CD8-positive, alpha-beta memory T cell (primary cell): ENCODE data around the gene MPPED2. TPM values are rescaled to one million over a fixed set of nuclear protein-coding genes. Genes with fewer than 3 reads are reported as not detected.

Experiments used
- CTCF ChIA-PET: fragments of 350-600 bp; sonication (Branson Sonifier 250); formaldehyde crosslinking; loops from one replicate; lab custom pipeline; 2021; ENCODE audit warnings: antibody characterized with exemption; lab: Charles Lee
- POLR2A ChIA-PET: fragments of 350-600 bp; sonication (Branson Sonifier 250); formaldehyde crosslinking; loops from one replicate; lab custom pipeline; 2021; ENCODE audit warnings: antibody characterized with exemption; lab: Charles Lee
- DNase-seq, 5 donors: peaks; one replicate each; pipeline versions ENCODE4 v3.0.0 to v3.0.0-alpha.2; 2020 to 2022; ENCODE audit warnings: mixed read lengths in 1 of 5
- H3K27ac ChIP-seq: one replicate; pipeline ENCODE4 v1.7.0; 2013; ENCODE audit warnings: low read depth, mild to moderate bottlenecking, low read length, moderate library complexity
- H3K27me3 ChIP-seq: 2 replicates; pipeline ENCODE4 v1.7.0; 2013; ENCODE audit warnings: low read length, mild to moderate bottlenecking; ENCODE audit not compliant: insufficient read depth, poor library complexity, severe bottlenecking
- H3K36me3 ChIP-seq: 2 replicates; pipeline ENCODE4 v1.7.0; 2013; ENCODE audit warnings: mild to moderate bottlenecking, low read length, moderate library complexity; ENCODE audit not compliant: insufficient read depth
- H3K4me1 ChIP-seq: 2 replicates; pipeline ENCODE4 v1.7.0; 2013; ENCODE audit warnings: mild to moderate bottlenecking, low read length, moderate library complexity; ENCODE audit not compliant: insufficient read depth
- H3K4me3 ChIP-seq: 2 replicates; pipeline ENCODE4 v1.7.0; 2013; ENCODE audit warnings: mild to moderate bottlenecking, low read length
- H3K9me3 ChIP-seq: 2 replicates; pipeline ENCODE4 v1.7.0; 2013; ENCODE audit warnings: mild to moderate bottlenecking, low read length
- H3K27ac Mint-ChIP-seq, 8 donors: one replicate each; pipeline ENCODE4 v1.8.0; 2020 to 2021; ENCODE audit warnings: mixed read lengths in 8 of 8, mild to moderate bottlenecking in 6 of 8, inconsistent platforms in 3 of 8, moderate library complexity in 3 of 8
- H3K27me3 Mint-ChIP-seq, 2 donors: one replicate each; pipeline ENCODE4 v1.8.0; 2020 to 2021; ENCODE audit warnings: mixed read lengths in 2 of 2, mild to moderate bottlenecking in 1 of 2, moderate library complexity in 1 of 2
- H3K36me3 Mint-ChIP-seq, 3 donors: one replicate each; pipeline ENCODE4 v1.8.0; 2020 to 2021; ENCODE audit warnings: mixed read lengths in 3 of 3, inconsistent platforms in 1 of 3, mild to moderate bottlenecking in 1 of 3
- H3K4me1 Mint-ChIP-seq, 3 donors: one replicate each; pipeline ENCODE4 v1.8.0; 2020 to 2021; ENCODE audit warnings: mixed read lengths in 3 of 3, inconsistent platforms in 1 of 3, mild to moderate bottlenecking in 1 of 3
- H3K4me3 Mint-ChIP-seq, 7 donors: one replicate each; pipeline ENCODE4 v1.8.0; 2020 to 2021; ENCODE audit warnings: mixed read lengths in 7 of 7, mild to moderate bottlenecking in 6 of 7, moderate library complexity in 4 of 7, inconsistent platforms in 2 of 7
- H3K9me3 Mint-ChIP-seq, 5 donors: one replicate each; pipeline ENCODE4 v1.8.0; 2020 to 2022; ENCODE audit warnings: mixed read lengths in 5 of 5, mild to moderate bottlenecking in 3 of 5, moderate library complexity in 2 of 5, inconsistent platforms in 1 of 5
- polyA plus RNA-seq: library from polyadenylated mRNA; unstranded; fragments of 300-500 nt; fragmentation: Illumina TruSeq; gene quantifications from one replicate; pipeline ENCODE4 v1.2.3, GENCODE V29; 2021
- total RNA-seq, 2 experiments: library from RNA; stranded (reverse); gene quantifications; one replicate each; pipeline ENCODE4 v1.2.3, GENCODE V29; 2021

MPPED2 gene
- total and polyA plus RNA-seq, 3 experiments from 2014 or later, result 1.1 TPM; not detected in 2

GRCh38 chr11:30453705-30454104 lies 132.4 kb downstream of the MPPED2 start:
- H3K9me3 ChIP-seq, result no peaks in the 10 kb centered on the region
- peaks cover 3 to 16% of the 10 kb centered on the region in 2 donors for H3K27me3 Mint-ChIP-seq

GRCh38 chr11:30452842-30453241 lies 133.3 kb downstream of the MPPED2 start:
- H3K4me1 ChIP-seq, result no peaks in the 10 kb centered on the region
- no peaks in the 10 kb centered on the region for H3K36me3 ChIP-seq
- Mint-ChIP-seq H3K9me3 (peaks cover 0 to 3% (median 0%) of the 10 kb centered on the region in 5 donors), H3K4me3 (no peak overlapping the region), H3K27ac (no peak overlapping the region), H3K36me3 (no peaks in the 10 kb centered on the region), H3K4me1 (no peaks in the 10 kb centered on the region), H3K27me3 (peaks cover 3 to 16% of the 10 kb centered on the region in 2 donors)
- CTCF ChIA-PET, result no interaction called here
- H3K9me3 ChIP-seq, result no peaks in the 10 kb centered on the region
- no peak overlapping the region for H3K4me3 ChIP-seq
- no peak overlapping the region for H3K27ac ChIP-seq
- H3K27me3 ChIP-seq, result no peaks in the 10 kb centered on the region
- POLR2A ChIA-PET, result no interaction called here
- no peak for DNase-seq

More at GRCh38 chr11:30453705-30454104, 132.4 kb downstream of the MPPED2 start:
- Mint-ChIP-seq H3K4me1 (no peaks in the 10 kb centered on the region), H3K36me3 (no peaks in the 10 kb centered on the region), H3K27ac (no peak overlapping the region), H3K4me3 (no peak overlapping the region), H3K9me3 (peaks cover 0 to 3% (median 0%) of the 10 kb centered on the region in 5 donors)
- POLR2A ChIA-PET, result no interaction called here
- no peak overlapping the region for H3K4me3 ChIP-seq
- CTCF ChIA-PET, result no interaction called here
- no peak for DNase-seq
- H3K27me3 ChIP-seq, result no peaks in the 10 kb centered on the region
- no peak overlapping the region for H3K27ac ChIP-seq
- H3K36me3 ChIP-seq, result no peaks in the 10 kb centered on the region
- no peaks in the 10 kb centered on the region for H3K4me1 ChIP-seq

GRCh38 chr11:30452114-30452513 lies 134.0 kb downstream of the MPPED2 start:
- H3K4me1 ChIP-seq, result no peaks in the 10 kb centered on the region
- H3K27ac ChIP-seq, result no peak overlapping the region
- peak overlapping the region in 1 of 7 donors; percentile 77 for H3K4me3 Mint-ChIP-seq
- DNase-seq, result no peak
- peaks cover 0 to 3% (median 0%) of the 10 kb centered on the region in 5 donors for H3K9me3 Mint-ChIP-seq
- ChIA-PET POLR2A (no interaction called here), CTCF (no interaction called here)
- H3K36me3 ChIP-seq, result no peaks in the 10 kb centered on the region
- H3K36me3 Mint-ChIP-seq, result no peaks in the 10 kb centered on the region
- H3K27ac Mint-ChIP-seq, result no peak overlapping the region
- no peaks in the 10 kb centered on the region for H3K9me3 ChIP-seq
- H3K4me1 Mint-ChIP-seq, result no peaks in the 10 kb centered on the region
- H3K27me3 Mint-ChIP-seq, result peaks cover 3 to 16% of the 10 kb centered on the region in 2 donors
- H3K4me3 ChIP-seq, result no peak overlapping the region
- H3K27me3 ChIP-seq, result no peaks in the 10 kb centered on the region

GRCh38 chr11:30451626-30452025 lies 134.5 kb downstream of the MPPED2 start:
- H3K27ac ChIP-seq, result no peak overlapping the region
- Mint-ChIP-seq H3K9me3 (peaks cover 0 to 3% (median 0%) of the 10 kb centered on the region in 5 donors), H3K4me3 (no peak overlapping the region), H3K27ac (no peak overlapping the region), H3K4me1 (no peaks in the 10 kb centered on the region), H3K36me3 (no peaks in the 10 kb centered on the region), H3K27me3 (peaks cover 3 to 16% of the 10 kb centered on the region in 2 donors)
- no peaks in the 10 kb centered on the region for H3K27me3 ChIP-seq
- ChIA-PET CTCF (no interaction called here), POLR2A (no interaction called here)
- DNase-seq, result no peak
- no peaks in the 10 kb centered on the region for H3K4me1 ChIP-seq
- H3K36me3 ChIP-seq, result no peaks in the 10 kb centered on the region
- no peak overlapping the region for H3K4me3 ChIP-seq
- H3K9me3 ChIP-seq, result no peaks in the 10 kb centered on the region

GRCh38 chr11:30451167-30451566 lies 135.0 kb downstream of the MPPED2 start:
- CTCF ChIA-PET, result no interaction called here

GRCh38 chr11:30447058-30447640 lies 139.0 kb downstream of the MPPED2 start:
- no peak overlapping the region for H3K27ac ChIP-seq
- no peaks in the 10 kb centered on the region for H3K9me3 ChIP-seq
- ChIA-PET CTCF (no interaction called here), POLR2A (no interaction called here)
- Mint-ChIP-seq H3K27ac (no peak overlapping the region), H3K4me3 (no peak overlapping the region), H3K27me3 (peaks cover 1 to 11% of the 10 kb centered on the region in 2 donors), H3K36me3 (no peaks in the 10 kb centered on the region), H3K4me1 (no peaks in the 10 kb centered on the region), H3K9me3 (peaks cover 0 to 3% (median 0%) of the 10 kb centered on the region in 5 donors)
- H3K4me1 ChIP-seq, result no peaks in the 10 kb centered on the region
- no peaks in the 10 kb centered on the region for H3K36me3 ChIP-seq
- H3K4me3 ChIP-seq, result no peak overlapping the region
- H3K27me3 ChIP-seq, result no peaks in the 10 kb centered on the region
- no peak for DNase-seq

More at GRCh38 chr11:30451167-30451566, 135.0 kb downstream of the MPPED2 start:
- Histone ChIP-seq H3K27ac (no peak overlapping the region), H3K4me1 (no peaks in the 10 kb centered on the region), H3K9me3 (no peaks in the 10 kb centered on the region), H3K27me3 (no peaks in the 10 kb centered on the region), H3K4me3 (no peak overlapping the region), H3K36me3 (no peaks in the 10 kb centered on the region)
- Mint-ChIP-seq H3K9me3 (peaks cover 0 to 3% (median 0%) of the 10 kb centered on the region in 5 donors), H3K4me1 (no peaks in the 10 kb centered on the region), H3K36me3 (no peaks in the 10 kb centered on the region), H3K27me3 (peaks cover 3 to 16% of the 10 kb centered on the region in 2 donors), H3K27ac (no peak overlapping the region), H3K4me3 (no peak overlapping the region)
- POLR2A ChIA-PET, result no interaction called here
- DNase-seq, result no peak

GRCh38 chr11:30446520-30446919 lies 139.6 kb downstream of the MPPED2 start:
- Mint-ChIP-seq H3K4me3 (no peak overlapping the region), H3K9me3 (peaks cover 0 to 3% (median 0%) of the 10 kb centered on the region in 5 donors), H3K36me3 (no peaks in the 10 kb centered on the region), H3K27ac (no peak overlapping the region), H3K27me3 (peaks cover 0 to 10% of the 10 kb centered on the region in 2 donors), H3K4me1 (no peaks in the 10 kb centered on the region)
- CTCF ChIA-PET, result no interaction called here
- no peaks in the 10 kb centered on the region for H3K36me3 ChIP-seq
- H3K4me1 ChIP-seq, result no peaks in the 10 kb centered on the region
- H3K27ac ChIP-seq, result no peak overlapping the region
- H3K27me3 ChIP-seq, result no peaks in the 10 kb centered on the region
- POLR2A ChIA-PET, result no interaction called here
- DNase-seq, result no peak
- H3K9me3 ChIP-seq, result no peaks in the 10 kb centered on the region
- H3K4me3 ChIP-seq, result no peak overlapping the region

- Histone ChIP-seq H3K4me3 (no peak overlapping the region), H3K4me1 (no peaks in the 10 kb centered on the region), H3K27me3 (no peaks in the 10 kb centered on the region), H3K9me3 (no peaks in the 10 kb centered on the region), H3K36me3 (no peaks in the 10 kb centered on the region), H3K27ac (no peak overlapping the region)
- CTCF ChIA-PET, result no interaction called here
- Mint-ChIP-seq H3K4me3 (no peak overlapping the region), H3K4me1 (no peaks in the 10 kb centered on the region), H3K36me3 (no peaks in the 10 kb centered on the region), H3K27me3 (peaks cover 0 to 8% of the 10 kb centered on the region in 2 donors), H3K27ac (no peak overlapping the region), H3K9me3 (peaks cover 0 to 3% (median 0%) of the 10 kb centered on the region in 5 donors)
- POLR2A ChIA-PET, result no interaction called here
- DNase-seq, result no peak
These were observed 141.1 kb downstream of the MPPED2 start for GRCh38 chr11:30445056-30445455.
